PC-3 (cell line): ENCODE measurements around the gene VWCE.

Experiments
- CTCF ChIP-seq: fragments of 300-600 bp; sonication (generic); conservative IDR thresholded peaks from 2 replicates; pipeline ENCODE4 v1.5.1; 2017; ENCODE audit warnings: antibody characterized with exemption, low read depth, mild to moderate bottlenecking, low read length
- EZH2phosphoT487 ChIP-seq: fragments of 300-600 bp; sonication (generic); IDR thresholded peaks from 2 replicates; pipeline ENCODE4 v1.6.1; 2018; ENCODE audit warnings: mild to moderate bottlenecking, antibody characterized with exemption, low read length, borderline replicate concordance

- no peak for TF ChIP-seq CTCF
- no peak for TF ChIP-seq EZH2phosphoT487
These were observed 21.0 kb downstream of the VWCE start for GRCh38 chr11:61274084-61274483.
